Dermis microvascular lymphatic vessel endothelial cell (primary cell): ENCODE data around the gene MRM2. TPM values are rescaled to one million over a fixed set of nuclear protein-coding genes. Genes with fewer than 3 reads are reported as not detected.

Source experiments
- DNase-seq, 2 donors: peaks; one replicate each; pipeline versions ENCODE4 v3.0.0 to v3.0.0-alpha.2; 2010; ENCODE audit warnings: low read depth in 2 of 2
- total RNA-seq: library from RNA; depleted of rRNA; stranded (reverse); fragments of >200 nt; gene quantifications from 2 replicates; pipeline ENCODE4 v1.2.1, GENCODE V29; 2014

The MRM2 gene
- total RNA-seq, 1 donor from 2014 or later: 11.2 TPM

DNA sequence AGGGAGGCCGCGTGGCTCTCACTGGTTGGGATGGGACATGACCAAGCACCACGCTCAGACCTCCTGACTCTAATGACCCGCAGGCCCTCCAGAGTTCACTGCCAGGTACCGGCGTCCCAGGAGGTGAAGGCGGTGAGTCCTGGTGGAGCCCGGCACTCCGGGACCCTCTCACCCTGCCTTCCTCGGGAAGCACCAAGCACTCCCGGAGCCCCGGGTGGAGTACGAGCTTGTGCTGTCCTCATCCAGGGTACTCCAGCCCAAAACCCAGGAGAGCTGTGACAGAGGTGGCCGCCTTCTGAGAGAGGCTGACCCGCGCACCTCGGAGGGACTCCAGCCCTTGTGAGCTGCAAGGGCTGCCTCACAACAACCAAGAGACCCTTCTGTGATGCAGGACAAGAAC is 18.7 kb downstream of the MRM2 start:
- no peak for DNase-seq

DNA sequence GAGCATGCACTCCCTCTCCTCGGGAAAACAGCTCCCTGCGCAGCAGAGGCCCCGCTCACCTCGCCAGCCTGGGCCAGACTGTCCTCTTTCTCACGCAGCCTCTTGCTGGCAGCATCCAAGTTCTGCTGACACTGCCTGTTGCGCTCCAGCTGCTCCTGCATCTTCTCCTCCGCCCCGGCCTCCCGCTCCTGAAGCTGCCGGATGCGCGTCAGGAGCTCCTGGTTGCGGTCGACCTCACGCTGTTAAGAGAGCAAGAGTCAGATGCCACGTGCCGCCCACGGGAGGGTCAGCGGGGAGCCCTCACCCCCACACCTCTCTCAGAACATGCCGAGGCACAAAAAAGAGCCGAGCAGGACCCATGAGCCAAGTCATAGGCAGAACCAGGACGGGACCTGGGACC is 19.5 kb downstream of the MRM2 start:
- no peak for DNase-seq

DNA sequence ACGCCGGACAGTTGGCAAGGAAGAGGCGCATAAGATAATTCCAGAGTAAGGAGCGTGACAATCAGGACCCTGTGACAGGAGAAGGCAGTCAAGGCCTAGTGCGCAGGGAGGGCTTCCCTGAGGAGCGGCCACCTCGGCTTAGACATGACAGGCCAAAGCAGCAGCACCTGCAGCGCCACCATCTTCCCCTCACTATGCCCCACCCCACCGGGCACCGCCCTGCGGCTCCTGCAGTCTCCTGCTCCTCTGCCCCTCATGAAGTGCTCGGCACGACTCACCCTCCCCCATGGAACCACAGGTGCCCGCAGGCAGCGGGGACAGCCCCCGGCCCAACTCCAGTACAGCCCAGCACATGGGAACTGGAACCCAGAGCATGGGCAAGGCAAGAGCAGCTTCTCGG is 21.1 kb downstream of the MRM2 start:
- DNase-seq: no peak

DNA sequence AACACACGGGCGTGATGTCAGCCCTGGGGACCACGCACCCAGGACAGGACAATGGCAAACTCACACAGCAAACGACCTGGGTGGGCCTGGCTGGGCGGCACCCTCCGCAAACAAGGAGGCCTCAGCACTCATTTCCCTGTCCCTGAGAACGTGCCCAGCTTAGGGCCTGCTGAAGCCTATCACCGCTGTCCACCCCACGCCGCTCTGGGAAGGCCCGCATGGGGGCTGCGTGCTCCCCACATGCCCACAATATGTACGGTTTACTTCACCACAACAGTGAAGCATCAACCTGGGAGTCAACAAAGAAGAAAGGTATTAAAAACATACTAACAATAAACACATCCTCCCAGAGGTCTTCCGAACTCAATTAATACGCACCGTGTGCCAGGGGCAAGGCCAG is 21.5 kb downstream of the MRM2 start:
- DNase-seq: no peak

DNA sequence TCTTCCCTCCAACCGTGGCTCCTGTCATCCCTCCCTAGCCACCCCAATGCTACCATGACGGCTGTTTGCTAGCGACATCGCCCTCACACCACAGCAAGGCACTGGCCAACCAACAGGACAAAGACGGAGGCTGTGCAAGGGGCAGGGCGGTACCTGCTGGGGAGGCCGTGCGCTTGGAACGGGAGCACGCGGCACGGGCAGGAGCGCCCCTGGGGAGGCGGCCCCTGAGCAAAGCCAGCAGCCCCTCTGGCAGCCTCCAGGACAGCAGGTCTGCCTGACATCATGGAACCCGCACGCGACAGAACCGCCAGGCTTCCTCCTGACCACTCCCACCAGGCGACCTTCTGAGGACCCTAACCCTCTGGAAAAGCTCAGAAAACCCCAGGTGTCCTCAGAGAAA is 22.0 kb downstream of the MRM2 start:
- no peak for DNase-seq

DNA sequence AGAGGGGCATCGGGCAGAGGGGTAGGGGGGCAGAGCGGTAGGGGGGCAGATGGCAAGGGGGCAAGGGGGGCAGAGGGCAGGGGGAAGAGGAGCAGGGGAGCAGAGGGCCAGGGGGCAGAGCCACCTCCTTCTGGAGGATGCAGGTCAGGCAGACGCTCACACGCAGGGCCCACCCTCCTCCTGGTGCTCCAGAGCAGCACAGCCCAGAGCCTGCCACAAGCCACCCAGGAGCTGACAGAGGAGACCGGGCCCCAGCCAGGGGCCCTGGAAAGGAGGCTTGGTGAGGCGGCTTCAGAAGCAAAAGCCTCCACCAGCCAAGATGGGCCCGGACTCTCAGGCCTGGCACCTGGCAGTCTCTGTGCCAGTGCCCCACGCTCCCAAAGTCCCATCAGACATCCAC is 22.4 kb downstream of the MRM2 start:
- no peak for DNase-seq

DNA sequence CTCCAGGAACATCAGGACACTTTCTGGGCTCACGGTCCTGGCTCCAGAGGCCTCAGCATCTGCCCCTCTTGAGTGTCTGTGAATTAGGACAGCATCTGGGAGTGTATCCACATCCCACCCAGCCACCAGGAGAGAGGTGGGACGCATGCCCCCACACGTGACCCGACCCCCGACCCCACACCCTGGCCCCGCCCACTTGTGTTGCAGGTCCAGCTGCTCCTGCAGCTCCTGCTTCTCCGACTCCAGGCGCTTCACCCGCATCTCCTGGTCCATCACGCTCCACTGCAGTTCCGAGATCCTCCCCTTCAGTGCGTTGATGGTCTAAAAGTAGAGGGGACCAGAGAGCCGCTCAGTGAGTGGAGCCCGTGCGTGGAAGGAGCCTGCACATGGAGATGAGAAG is 22.9 kb downstream of the MRM2 start:
- DNase-seq: no peak

DNA sequence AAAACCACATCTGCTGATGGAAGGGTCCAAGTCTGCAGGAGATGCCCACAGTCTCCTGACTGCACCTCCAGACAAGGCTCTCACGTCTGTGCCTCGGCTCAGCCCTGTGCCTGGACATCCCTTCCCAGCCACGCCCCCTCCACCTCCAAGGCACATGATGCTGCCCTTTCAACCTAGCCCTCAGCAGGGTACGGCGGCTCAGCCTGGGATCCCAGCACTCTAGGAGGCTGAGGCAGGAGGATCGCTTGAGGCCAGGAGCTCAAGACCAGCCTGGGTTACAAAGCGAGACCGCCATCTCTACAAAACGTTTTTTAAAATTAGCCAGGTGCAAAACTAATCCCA is 23.6 kb downstream of the MRM2 start:
- no peak for DNase-seq

DNA sequence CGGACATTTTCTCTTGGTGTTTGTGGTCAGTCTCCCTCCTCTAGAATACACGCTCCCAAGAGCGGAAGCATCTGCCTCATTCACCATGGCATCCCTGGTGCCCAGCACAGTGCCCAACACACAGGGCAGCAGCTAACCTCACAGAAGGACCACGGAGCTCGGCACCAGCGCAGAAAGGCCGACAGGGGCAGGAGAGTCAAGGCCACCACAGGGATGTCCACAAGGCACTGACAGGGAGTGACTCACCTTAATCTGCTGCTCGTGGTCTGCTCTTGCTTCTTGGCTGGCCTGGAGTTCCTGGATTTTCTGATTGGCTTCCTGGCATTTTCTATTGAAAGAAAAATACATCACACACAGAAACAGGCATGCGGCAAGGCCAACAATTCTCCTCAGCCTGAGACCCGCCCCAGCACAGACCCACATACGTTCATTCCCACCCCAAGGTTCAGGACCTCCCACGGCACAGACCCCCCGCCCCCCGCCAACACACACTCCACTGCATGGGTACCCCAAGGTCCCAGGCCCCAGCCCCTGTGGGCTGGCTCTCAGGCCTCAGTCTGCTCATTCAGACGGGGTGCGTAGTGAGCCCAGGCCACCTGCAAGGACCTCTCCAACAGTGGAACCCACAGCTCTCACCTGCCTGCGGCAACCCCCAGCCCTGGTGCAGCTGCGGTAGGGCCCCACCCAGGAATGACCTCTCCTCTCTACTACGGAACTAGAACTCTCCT is 24.1 kb downstream of the MRM2 start:
- no peak for DNase-seq

DNA sequence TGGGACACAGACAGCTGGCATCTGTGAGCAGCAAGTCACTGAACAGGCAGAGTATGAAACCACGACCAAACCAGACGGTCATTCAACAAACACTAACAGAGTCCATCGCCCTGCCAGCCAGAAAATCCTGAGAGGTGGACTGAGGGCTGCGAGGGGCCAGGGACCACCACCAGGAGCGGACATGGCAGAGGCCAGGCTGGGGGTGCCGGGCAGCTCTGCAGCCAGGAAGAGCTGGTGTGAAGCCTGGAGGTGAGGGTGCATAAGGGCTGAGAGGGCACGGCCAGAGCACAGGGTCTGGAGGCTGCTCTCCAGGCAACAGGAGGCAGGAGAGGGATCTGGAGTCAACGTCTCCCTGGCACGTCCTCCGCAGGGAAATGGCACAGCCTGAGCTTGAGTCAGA is 24.8 kb downstream of the MRM2 start:
- no peak for DNase-seq

DNA sequence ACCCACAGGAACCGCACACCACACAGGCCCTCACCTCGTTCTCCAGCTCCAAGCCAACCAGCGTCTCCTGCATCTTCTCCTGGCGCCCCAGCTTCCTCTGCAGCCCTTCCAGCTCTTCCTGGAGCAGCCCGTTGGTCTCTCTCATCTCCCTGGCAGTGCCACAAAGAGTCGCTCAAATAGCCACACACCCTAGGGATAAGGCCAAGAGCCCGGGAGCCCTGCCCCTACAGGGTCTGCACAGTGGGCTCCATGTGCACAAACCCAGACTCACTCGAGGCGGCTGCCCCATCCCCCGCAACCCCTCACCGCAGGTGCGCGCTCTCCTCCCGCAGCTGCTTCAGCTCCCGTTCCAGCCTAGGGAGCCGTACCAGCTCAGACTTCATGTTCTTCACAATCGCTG is 26.2 kb downstream of the MRM2 start:
- no peak for DNase-seq

DNA sequence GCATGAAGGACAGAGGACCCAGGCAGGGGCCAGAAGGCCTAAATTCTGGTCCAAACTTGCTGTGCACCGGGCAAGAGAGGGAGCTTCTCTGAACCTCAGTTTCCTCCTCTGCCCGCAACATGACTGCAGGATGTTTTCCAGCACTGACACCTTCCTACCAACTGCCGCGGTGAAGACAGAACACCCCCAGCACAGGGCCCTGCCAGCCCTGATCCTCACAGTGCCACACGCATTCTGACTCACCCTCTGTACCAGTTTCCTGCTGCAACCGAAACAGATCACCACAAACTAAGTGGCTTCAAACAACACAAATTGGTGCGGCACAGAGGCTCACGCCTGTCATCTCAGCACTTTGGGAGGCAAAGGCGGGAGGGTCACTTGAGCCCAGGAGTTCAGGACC is 27.4 kb downstream of the MRM2 start:
- DNase-seq: no peak

DNA sequence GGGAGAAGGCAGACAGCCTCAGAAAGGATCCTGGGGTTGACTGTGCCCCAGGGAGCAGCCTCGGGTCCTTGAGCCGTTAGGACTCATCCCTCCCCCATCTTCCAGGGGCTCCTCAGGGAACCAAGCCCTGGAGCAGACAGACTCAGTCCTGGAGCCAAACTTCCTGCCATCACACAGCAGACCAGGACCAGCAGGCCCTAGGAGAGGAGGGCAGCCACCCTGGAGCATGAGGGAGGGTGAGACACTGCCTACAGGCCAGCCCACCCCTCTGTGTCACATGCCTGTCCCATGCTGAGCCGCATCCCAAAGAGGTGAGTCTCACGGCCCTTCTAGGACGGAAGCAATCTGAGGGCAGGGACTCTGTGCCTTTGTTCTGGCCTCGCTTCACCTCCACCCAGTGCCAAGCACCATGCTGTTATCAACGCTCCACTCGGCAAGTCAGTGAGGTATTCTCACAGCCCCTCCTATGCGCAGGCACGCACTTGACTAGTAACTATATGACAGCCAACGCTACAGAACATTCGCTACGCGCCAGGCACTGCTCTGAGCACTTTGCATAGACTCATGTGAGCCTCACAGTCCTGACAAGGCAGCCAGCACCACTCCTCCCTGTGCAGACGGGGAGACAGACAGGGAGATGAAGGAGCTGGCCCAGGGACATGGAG is 28.3 kb downstream of the MRM2 start:
- no peak for DNase-seq

DNA sequence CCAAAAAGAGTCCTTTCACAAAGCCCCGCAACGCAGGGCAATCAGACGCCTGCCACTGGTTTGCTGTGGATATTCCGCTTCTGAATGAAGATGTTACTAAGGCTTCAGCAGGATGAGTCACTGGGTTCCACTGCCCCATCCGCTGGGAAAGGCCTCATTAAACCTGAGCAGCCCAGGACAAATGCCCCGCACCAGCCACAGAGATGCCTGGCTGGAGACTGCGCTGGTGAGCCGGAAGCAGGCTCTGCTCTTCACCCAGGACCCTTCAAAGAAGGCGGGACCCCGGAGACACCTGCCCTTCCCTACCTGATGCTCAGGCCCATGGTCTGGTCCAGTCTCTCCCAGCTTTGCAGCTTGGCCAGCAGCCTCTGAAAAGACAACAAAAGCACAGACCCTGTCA is 29.1 kb downstream of the MRM2 start:
- DNase-seq: no peak

DNA sequence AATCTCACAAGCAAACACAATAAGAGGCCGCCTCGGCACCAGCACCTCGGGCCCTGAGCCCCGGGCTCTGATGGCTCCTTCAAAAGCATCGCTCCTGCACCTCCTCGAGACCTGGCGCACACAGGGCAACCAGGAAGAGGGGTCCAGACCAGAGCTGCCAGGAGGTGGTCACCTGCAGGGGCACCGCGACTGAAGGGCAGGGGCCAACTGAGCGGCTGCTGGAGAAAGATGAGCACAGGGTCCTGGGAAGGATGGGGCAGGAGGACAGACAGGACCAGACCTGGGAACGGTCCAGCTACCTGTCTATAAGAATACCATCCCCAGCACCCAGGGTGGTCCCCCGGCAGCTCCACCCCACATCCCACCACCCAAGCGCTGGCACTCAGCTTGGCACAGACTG is 30.1 kb downstream of the MRM2 start:
- no peak for DNase-seq

DNA sequence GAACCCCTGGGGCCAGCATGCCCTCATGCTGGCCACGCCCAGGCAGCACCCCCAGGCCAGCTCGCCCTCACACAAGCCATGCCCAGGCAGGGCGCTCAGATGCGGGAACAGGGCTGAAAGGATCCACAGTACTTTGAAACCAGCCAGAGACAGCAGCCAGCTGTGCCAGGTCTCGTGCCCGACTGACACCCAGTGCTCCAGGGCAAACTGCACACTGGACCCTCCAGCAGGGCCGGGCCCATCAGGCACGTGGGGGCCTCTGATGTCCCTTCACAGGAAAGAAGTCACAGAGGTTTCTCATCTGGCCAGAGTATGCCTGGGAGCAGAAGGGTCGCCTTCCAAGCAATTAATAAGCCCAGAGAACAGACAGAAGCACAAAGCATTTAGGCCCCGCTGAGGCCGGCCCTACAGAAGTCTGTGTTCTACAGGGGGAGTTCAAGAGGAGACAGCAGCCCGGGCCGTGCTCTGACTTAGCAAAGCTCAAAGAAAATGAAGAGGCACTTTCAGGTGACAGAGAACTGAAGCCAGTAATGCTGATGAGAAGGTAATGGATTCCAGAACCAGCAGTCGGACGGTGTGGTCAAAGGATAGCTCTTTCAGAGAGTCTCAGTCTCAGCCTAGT is 30.6 kb downstream of the MRM2 start:
- no peak for DNase-seq

DNA sequence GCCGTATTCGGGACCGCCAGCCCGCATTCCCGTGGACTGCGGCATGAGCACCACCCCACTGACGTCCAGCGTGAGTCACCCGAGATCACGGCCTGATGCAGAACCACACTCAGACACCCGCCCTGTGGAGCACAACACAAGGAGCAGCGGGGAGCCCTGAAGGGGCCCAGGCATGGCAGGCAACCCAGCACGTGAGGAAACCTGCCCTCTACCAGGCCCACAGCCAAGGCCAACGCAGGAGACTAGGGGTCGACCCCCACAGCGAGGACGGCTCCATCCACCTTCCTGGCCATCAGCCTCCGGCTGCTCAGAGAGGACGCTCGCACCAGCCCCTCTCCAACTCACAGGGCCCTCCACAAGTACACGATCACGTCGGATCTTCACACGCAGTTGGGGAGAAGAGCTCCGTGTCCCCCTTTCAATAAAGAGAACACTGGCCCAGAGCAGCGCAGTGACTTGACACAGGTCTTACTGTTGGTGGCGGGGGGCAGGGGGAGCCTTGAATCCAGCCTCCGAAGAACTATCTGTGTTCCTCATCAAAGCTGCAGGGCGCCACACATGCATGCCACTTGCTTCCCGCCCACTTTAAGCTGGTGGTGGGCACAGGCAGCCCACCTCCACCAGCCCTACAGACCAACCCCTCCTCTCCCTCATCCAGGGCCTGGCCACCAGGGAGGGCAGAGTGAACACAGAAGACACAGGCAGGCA is 31.3 kb downstream of the MRM2 start:
- no peak for DNase-seq

DNA sequence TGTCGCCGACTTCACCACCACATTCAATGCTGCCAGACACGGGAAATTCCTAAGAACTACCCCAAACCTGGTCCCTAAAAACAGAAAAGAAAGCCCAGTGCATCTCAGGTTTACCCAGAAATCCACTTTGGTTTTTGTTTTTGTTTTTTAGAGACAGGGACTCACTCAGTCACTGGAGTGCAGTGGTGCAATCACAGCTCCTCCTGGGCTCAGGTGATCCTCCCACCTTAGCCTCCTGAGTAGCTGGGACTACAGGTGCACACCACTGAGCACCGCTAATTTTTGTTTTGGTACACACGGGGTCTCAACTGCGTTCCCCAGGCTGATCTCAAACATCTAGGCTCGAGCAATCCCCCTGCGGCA is 32.1 kb downstream of the MRM2 start:
- DNase-seq: no peak

DNA sequence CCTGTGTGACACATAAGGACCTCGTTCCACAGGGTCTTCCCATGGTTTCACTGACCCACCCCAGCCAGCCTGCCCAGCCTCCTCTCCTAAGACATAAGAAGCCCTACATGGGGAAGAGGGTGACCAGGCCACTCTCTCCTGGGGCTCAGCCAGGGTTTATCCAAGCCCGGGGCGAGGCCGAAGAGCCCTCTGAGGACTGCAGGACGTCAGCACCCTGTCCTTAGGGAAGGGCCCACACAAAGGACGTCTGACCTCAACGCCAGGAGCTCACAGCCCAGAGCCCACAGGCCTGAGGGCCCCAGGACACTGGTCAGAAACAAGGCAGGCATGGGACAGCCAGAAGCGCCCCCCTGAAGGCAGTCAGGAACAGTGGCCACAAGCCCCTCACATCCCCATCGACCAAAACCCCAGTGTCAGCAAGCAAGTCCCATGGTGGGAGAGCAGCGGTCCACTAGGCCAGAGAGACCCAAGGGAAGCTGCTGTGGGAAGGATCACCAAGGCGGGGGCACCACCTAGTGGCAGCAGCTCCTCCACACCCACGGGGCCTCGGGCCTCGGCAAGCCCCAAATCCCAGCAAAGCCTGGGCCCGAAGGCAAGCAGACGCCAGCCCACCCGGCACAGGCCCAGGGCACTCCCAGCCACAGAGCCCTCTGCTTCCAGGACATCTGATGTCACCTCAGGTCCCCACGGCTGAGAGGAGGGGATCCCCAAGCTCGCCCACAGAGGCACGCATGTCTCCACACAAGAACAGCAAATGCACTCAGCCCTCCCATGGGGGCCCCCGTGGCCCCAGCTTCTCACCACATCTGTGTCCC is 32.7 kb downstream of the MRM2 start:
- peak; percentile 37 to 71 for DNase-seq

DNA sequence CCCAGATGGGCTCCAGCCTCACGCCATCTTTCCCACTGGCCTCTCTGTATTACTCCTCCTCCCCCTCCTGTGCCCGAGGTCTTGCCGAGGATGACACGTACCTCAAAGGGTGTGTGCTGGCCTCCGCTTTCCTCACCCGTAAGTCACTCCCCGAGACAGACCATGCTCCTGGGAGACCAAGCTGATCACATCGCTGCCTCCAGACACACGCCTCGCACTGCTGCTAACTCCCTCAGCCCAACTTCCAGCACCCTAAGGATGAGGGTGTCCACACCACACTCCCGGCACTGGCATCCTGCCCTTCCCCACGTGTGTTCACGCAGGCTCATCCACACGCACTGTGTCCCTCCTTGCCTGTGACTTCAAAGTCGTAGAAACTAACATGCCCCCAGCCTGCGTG is 33.3 kb downstream of the MRM2 start:
- no peak for DNase-seq

DNA sequence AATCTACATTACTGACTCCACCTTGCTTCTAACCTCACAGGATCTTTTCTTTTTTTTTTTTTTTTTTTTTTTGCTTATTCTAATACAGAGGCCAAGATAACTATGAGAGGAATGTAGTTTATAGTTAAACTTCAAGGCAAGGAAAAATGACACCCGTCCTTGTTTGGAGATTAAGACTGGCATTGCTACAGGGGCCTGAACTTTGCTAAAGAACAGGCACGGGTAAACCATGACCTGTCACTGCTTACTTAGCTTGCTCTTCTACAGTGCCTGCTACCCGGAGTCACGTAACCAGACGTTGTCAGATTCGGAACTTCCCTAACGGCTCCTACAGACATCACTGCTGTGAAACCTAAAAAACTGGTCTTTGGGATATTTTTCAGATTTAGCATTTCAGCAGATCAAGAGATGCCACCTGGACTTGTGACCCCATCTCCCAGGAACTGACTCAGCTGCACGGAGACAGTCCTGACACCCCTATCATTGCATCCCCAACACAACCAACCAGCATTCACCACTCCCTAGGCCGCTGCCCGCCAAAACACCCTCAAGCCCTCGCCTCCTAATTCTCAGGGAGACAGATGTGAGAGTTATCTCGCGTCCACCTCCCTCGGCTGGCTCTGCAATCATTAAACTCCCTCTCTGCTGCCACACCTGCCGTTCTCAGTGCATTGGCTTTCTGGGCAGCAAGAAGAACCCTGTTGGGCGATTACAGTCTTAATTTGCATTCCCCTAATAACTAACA is 36.8 kb downstream of the MRM2 start:
- DNase-seq: no peak
